ENCODE results near the gene HPS1.
"Not testable (repeated sequence)": the region's sequence is repeated elsewhere in the genome, so short reads cannot be mapped to it uniquely, and the experiment has no call there.

DNA sequence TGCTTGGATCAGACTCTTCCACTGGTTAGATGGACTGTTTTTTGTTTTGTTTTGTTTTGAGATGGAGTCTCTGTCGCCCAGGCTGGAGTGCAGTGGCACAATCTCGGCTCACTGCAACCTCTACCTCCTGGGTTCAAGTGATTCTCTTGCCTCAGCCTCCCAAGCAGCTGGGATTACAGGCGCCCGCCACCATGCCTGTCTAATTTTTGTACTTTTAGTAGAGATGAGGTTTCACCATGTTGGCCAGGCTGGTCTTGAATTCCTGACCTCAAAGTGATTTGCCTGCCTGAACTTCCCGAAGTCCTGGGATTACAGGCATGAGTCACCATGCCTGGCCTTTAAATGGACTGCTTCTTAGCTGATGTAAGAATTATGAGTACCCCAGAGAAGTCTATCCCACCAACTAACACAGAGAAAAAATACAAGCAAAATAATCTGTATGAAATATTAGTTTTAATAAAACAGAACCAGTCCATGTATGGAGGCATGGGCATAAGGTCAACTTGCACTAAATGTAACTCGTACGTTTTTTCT lies 63.5 kb downstream of the HPS1 start:
- TF ChIP-seq, protein P1, sequence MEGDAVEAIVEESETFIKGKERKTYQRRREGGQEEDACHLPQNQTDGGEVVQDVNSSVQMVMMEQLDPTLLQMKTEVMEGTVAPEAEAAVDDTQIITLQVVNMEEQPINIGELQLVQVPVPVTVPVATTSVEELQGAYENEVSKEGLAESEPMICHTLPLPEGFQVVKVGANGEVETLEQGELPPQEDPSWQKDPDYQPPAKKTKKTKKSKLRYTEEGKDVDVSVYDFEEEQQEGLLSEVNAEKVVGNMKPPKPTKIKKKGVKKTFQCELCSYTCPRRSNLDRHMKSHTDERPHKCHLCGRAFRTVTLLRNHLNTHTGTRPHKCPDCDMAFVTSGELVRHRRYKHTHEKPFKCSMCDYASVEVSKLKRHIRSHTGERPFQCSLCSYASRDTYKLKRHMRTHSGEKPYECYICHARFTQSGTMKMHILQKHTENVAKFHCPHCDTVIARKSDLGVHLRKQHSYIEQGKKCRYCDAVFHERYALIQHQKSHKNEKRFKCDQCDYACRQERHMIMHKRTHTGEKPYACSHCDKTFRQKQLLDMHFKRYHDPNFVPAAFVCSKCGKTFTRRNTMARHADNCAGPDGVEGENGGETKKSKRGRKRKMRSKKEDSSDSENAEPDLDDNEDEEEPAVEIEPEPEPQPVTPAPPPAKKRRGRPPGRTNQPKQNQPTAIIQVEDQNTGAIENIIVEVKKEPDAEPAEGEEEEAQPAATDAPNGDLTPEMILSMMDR (IDR thresholded peaks at IDR 0.05): not testable (repeated sequence)
- TF ChIP-seq EZH2 (IDR thresholded peaks at IDR 0.05): not testable (repeated sequence)

All from neural progenitor cell (in vitro differentiated cells).